ENCODE measurements around the gene TBC1D24.

Gene TBC1D24

GRCh38 chr16:2472488-2472864, 2.5 kb upstream of the TBC1D24 start:
- Histone ChIP-seq H3K9me2 (ENCODE audit: low read depth, low read length) (no peaks in the 10 kb centered on the region), H3K27me3 (ENCODE audit: insufficient read depth, low read length) (peaks cover 17% of the 10 kb centered on the region), H3K9ac (ENCODE audit: low read length) (no peak overlapping the region), H3K4me3 (ENCODE audit: low read depth, low read length, poor library complexity, severe bottlenecking) (no peak overlapping the region), H3F3A (ENCODE audit: insufficient read depth, low read length) (no peaks in the 10 kb centered on the region), H4K20me1 (ENCODE audit: insufficient read depth, low read length) (no peaks in the 10 kb centered on the region), H3K9me3 (ENCODE audit: low read length) (no peaks in the 10 kb centered on the region), H3K79me2 (ENCODE audit: insufficient read depth, low read length) (no peaks in the 10 kb centered on the region), H3K27ac (ENCODE audit: low read depth, low read length, poor library complexity, severe bottlenecking) (no peak overlapping the region), H2AFZ (ENCODE audit: low read length) (no peak overlapping the region), H3K4me2 (ENCODE audit: low read length) (no peak overlapping the region), H3K36me3 (ENCODE audit: insufficient read depth, low read length) (no peaks in the 10 kb centered on the region), H3K4me1 (ENCODE audit: insufficient read depth, low read length, severe bottlenecking) (peaks cover 54% of the 10 kb centered on the region)
- TF ChIP-seq CTCF (IDR thresholded peaks at IDR 0.05; ENCODE audit: low read length) (no peak), EZH2 (IDR thresholded peaks at IDR 0.05; ENCODE audit: borderline replicate concordance, low read length) (no peak)

GRCh38 chr16:2472885-2473445, 2.0 kb upstream of the TBC1D24 start:
- H3K9me2 ChIP-seq (ENCODE audit: low read depth, low read length), result no peaks in the 10 kb centered on the region
- H3K9ac ChIP-seq (ENCODE audit: low read length), result no peak overlapping the region
- no peaks in the 10 kb centered on the region for H4K20me1 ChIP-seq (ENCODE audit: insufficient read depth, low read length)
- H3K27me3 ChIP-seq (ENCODE audit: insufficient read depth, low read length), result peaks cover 17% of the 10 kb centered on the region
- TF ChIP-seq CTCF (IDR thresholded peaks at IDR 0.05; ENCODE audit: low read length) (no peak), EZH2 (IDR thresholded peaks at IDR 0.05; ENCODE audit: borderline replicate concordance, low read length) (no peak)
- no peak overlapping the region for H2AFZ ChIP-seq (ENCODE audit: low read length)
- H3K36me3 ChIP-seq (ENCODE audit: insufficient read depth, low read length), result no peaks in the 10 kb centered on the region
- no peak overlapping the region for H3K4me3 ChIP-seq (ENCODE audit: low read depth, low read length, poor library complexity, severe bottlenecking)
- no peaks in the 10 kb centered on the region for H3K79me2 ChIP-seq (ENCODE audit: insufficient read depth, low read length)
- H3K9me3 ChIP-seq (ENCODE audit: low read length), result no peaks in the 10 kb centered on the region
- no peak overlapping the region for H3K27ac ChIP-seq (ENCODE audit: low read depth, low read length, poor library complexity, severe bottlenecking)
- H3K4me2 ChIP-seq (ENCODE audit: low read length), result 0 out of 2 replicates have a peak overlapping the region, but pooled peaks have one; percentile 44
- no peaks in the 10 kb centered on the region for H3F3A ChIP-seq (ENCODE audit: insufficient read depth, low read length)
- peaks cover 51% of the 10 kb centered on the region for H3K4me1 ChIP-seq (ENCODE audit: insufficient read depth, low read length, severe bottlenecking)

GRCh38 chr16:2473446-2473926, 1.4 kb upstream of the TBC1D24 start:
- TF ChIP-seq CTCF (IDR thresholded peaks at IDR 0.05; ENCODE audit: low read length), result no peak
- no peak for TF ChIP-seq EZH2 (IDR thresholded peaks at IDR 0.05; ENCODE audit: borderline replicate concordance, low read length)
- no peaks in the 10 kb centered on the region for H4K20me1 ChIP-seq (ENCODE audit: insufficient read depth, low read length)
- H3K79me2 ChIP-seq (ENCODE audit: insufficient read depth, low read length), result no peaks in the 10 kb centered on the region
- H3K36me3 ChIP-seq (ENCODE audit: insufficient read depth, low read length), result no peaks in the 10 kb centered on the region
- H3K4me3 ChIP-seq (ENCODE audit: low read depth, low read length, poor library complexity, severe bottlenecking), result peak overlapping the region; percentile 28
- H3K9ac ChIP-seq (ENCODE audit: low read length), result no peak overlapping the region
- H3K4me1 ChIP-seq (ENCODE audit: insufficient read depth, low read length, severe bottlenecking), result peaks cover 45% of the 10 kb centered on the region
- H3K9me3 ChIP-seq (ENCODE audit: low read length), result no peaks in the 10 kb centered on the region
- peaks cover 17% of the 10 kb centered on the region for H3K27me3 ChIP-seq (ENCODE audit: insufficient read depth, low read length)
- H3F3A ChIP-seq (ENCODE audit: insufficient read depth, low read length), result no peaks in the 10 kb centered on the region
- no peaks in the 10 kb centered on the region for H3K9me2 ChIP-seq (ENCODE audit: low read depth, low read length)
- no peak overlapping the region for H3K27ac ChIP-seq (ENCODE audit: low read depth, low read length, poor library complexity, severe bottlenecking)
- H2AFZ ChIP-seq (ENCODE audit: low read length), result no peak overlapping the region
- H3K4me2 ChIP-seq (ENCODE audit: low read length), result peak overlapping the region; percentile 44; the same call in 1 of the 2 replicates

Measured in OCI-LY1 (cell line).